Esophagus squamous epithelium (tissue), 5 donors: Measurements from ENCODE around the gene RABEP1. TPM values are rescaled to one million over a fixed set of nuclear protein-coding genes. Genes with fewer than 3 reads are reported as not detected.
"Not testable (repeated sequence)": the region's sequence is repeated elsewhere in the genome, so short reads cannot be mapped to it uniquely, and the experiment has no call there.

Source experiments
- DNase-seq: peaks from one replicate; lab custom pipeline; 2025; lab: John Stamatoyannopoulos, UW
- H3K27ac ChIP-seq, 4 donors: fragments of 200-600 bp; sonication (generic); one replicate each; pipeline ENCODE4 v1.5.1; 2016 to 2019; ENCODE audit warnings: mild to moderate bottlenecking in 1 of 4
- H3K27me3 ChIP-seq, 4 donors: fragments of 200-600 bp; sonication (generic); 1 replicate in 3 of 4; 2 replicates in 1 of 4; pipeline versions ENCODE4 v1.5.1 to v1.6.0; 2017 to 2021; ENCODE audit warnings: antibody characterized with exemption in 1 of 4
- H3K36me3 ChIP-seq, 3 donors: fragments of 200-600 bp; sonication (generic); one replicate each; pipeline ENCODE4 v1.5.1; 2016 to 2019
- H3K4me1 ChIP-seq, 3 donors: fragments of 200-600 bp; sonication (generic); one replicate each; pipeline ENCODE4 v1.5.1; 2017 to 2019
- H3K4me3 ChIP-seq, 4 donors: fragments of 200-600 bp; sonication (generic); 1 replicate in 3 of 4; 2 replicates in 1 of 4; pipeline ENCODE4 v1.5.1; 2016 to 2019; ENCODE audit warnings: mild to moderate bottlenecking in 2 of 4, moderate library complexity in 1 of 4
- H3K9me3 ChIP-seq, 3 donors: fragments of 200-600 bp; sonication (generic); one replicate each; pipeline ENCODE4 v1.5.1; 2016 to 2019
- POLR2A ChIP-seq, 4 donors: fragments of 450-650 bp; IDR thresholded peaks; one replicate each; pipeline ENCODE4 v1.6.1; 2017; ENCODE audit warnings: antibody characterized with exemption in 4 of 4, mild to moderate bottlenecking in 4 of 4, moderate library complexity in 3 of 4
- WGBS, 2 donors: methylation state at CpG; one replicate each; pipeline ENCODE4 v1.1.5; 2018; 5-methylcytosine and 5-hydroxymethylcytosine counted together
- intact Hi-C: fragments of 100-400 bp; cut with DNase I; formaldehyde crosslinking; loops from one replicate; pipeline ENCODE4 v1.15.0; 2022
- total RNA-seq, 4 donors: library from RNA; depleted of rRNA; stranded (reverse); fragments of >200 nt; gene quantifications; one replicate each; pipeline ENCODE4 v1.1.0, GENCODE V29; 2016
- TF ChIP-seq, protein P1 (sequence below), 6 experiments: fragments of 450-650 bp in 4 of 6; fragments of 200-600 bp in 2 of 6; sonication (generic) in 2 of 6; IDR thresholded peaks; one replicate each; pipeline ENCODE4 v1.5.1; 2016 to 2019; ENCODE audit warnings: antibody characterized with exemption in 6 of 6, mild to moderate bottlenecking in 4 of 6, moderate library complexity in 4 of 6
- donor health status: DM: yes; HTN: yes; CAD: no.

RABEP1 gene
- total RNA-seq, 4 donors from 2014 or later: 9.9 to 33.2 (median 23.3) TPM

DNA sequence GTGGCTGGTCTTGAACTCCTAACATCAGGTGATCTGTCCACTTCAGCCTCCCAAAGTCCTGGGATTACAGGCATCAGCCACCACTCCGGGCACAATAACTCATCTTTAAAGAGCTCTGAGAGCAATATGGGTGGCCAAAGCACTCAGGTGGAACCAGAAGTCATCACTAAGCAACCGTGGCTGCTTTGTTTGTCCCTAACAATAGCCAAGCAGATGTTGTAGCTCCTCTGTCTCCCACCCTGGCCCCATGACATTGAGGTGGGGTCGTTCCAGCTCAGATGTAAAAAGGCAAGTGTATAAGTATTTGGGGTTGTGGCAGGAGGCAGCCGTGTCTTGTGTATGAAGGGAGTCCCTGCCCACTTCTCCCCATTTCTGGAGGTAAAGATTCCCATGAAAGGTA is 43.8 kb upstream of the RABEP1 start:
- Histone ChIP-seq H3K36me3 (peaks cover 0 to 9% (median 0%) of the 10 kb centered on the region in 3 donors), H3K27me3 (no peaks in the 10 kb centered on the region), H3K4me3 (no peak overlapping the region), H3K9me3 (peaks cover 0 to 13% (median 3%) of the 10 kb centered on the region in 3 donors), H3K27ac (no peak overlapping the region), H3K4me1 (peaks cover 0 to 9% (median 0%) of the 10 kb centered on the region in 3 donors)
- 36 to 50% methylated on average over 2 to 3 of the region's 4 CpGs for WGBS, 2 donors
- TF ChIP-seq, protein P1, sequence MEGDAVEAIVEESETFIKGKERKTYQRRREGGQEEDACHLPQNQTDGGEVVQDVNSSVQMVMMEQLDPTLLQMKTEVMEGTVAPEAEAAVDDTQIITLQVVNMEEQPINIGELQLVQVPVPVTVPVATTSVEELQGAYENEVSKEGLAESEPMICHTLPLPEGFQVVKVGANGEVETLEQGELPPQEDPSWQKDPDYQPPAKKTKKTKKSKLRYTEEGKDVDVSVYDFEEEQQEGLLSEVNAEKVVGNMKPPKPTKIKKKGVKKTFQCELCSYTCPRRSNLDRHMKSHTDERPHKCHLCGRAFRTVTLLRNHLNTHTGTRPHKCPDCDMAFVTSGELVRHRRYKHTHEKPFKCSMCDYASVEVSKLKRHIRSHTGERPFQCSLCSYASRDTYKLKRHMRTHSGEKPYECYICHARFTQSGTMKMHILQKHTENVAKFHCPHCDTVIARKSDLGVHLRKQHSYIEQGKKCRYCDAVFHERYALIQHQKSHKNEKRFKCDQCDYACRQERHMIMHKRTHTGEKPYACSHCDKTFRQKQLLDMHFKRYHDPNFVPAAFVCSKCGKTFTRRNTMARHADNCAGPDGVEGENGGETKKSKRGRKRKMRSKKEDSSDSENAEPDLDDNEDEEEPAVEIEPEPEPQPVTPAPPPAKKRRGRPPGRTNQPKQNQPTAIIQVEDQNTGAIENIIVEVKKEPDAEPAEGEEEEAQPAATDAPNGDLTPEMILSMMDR (IDR thresholded peaks at IDR 0.05): no peak
- TF ChIP-seq POLR2A (IDR thresholded peaks at IDR 0.05): no peak
- intact Hi-C loops: no loop called here
- no peak for DNase-seq

DNA sequence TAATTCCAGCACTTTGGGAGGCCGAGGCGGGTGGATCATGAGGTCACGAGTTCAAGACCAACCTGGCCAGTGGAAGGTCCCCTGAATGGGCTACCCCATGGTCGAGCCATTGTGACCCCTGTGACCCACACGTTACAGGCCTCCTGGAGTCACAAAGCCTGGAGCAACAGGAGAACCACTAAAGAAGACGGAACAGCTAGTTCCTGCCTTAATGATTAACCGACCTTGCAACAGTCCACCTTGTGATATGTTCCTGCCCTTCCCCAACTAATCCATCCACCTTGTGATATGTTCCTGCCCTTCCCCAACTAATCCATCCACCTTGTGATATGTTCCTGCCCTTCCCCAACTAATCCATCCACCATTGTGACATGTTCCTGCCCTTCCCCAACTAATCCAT is 42.3 kb upstream of the RABEP1 start:
- Histone ChIP-seq H3K27ac (peak overlapping the region; percentile 43 to 75 (median 58)), H3K9me3 (peaks cover 0 to 13% (median 3%) of the 10 kb centered on the region in 3 donors)
- H3K4me1 ChIP-seq, DNase-seq, H3K27me3 ChIP-seq, H3K4me3 ChIP-seq, intact Hi-C loops, H3K36me3 ChIP-seq: not testable (repeated sequence)
- 78 to 80% methylated on average over 4 to 5 of the region's 7 CpGs for WGBS, 2 donors

DNA sequence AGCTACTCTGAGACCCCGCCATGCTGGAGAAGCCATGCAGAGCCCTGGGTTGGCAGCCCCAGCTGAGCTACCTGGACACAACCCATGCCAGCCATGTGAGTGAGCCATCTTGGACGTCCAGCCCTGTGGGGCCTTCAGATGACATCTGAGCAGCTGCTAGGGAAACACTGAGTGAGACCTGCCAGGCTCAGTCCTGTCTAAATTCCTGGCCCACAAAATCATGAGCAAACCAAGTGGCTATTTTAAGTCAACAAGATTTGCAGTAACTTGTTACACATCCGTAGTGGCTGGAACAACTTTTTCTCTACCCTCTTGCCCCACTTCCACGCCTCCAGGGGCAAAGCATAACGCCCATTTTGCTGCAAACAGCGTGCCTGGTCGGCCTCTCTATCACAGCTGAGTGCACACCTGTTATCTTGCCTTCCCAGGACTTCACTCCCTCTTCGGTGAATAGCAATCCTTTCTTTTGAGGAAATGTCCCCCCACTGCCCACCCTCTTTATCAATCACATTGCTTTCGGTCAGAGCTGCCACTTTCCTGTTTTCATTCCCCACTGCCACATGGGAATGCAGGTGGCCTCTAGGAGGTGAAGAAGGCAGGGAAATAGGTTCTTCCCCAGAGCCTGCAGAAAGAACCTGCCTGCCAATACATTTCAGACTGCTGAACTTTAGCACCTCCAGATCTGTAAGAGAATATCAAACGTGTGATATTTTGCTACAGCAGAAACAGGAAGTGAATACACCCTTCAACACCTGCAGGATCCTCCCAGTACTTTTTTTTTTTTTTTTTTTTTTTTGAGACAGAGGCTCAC is 40.0 kb upstream of the RABEP1 start:
- no peak for DNase-seq

DNA sequence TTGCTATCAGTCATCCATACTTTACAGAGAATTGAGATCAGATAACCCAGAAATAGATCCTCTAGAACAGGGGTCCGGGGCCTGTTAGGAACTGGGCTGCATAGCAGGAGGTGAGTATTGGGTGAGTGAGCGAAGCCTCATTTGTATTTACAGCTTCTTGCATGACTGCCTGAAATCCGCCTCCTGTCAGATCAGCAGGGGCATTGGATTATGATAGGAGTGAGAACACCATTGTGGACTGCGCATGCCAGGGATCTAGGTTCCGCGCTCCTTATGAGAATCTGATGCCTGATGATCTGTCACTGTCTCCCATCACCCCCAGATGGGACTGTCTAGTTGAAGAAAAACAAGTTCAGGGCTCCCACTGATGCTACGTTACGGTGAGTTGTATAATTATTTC is 34.5 kb upstream of the RABEP1 start:
- H3K36me3 ChIP-seq: no peaks in the 10 kb centered on the region
- DNase-seq: no peak
- H3K4me3 ChIP-seq: no peak overlapping the region
- no peak for TF ChIP-seq POLR2A (IDR thresholded peaks at IDR 0.05)
- TF ChIP-seq, protein P1 (IDR thresholded peaks at IDR 0.05): no peak
- H3K9me3 ChIP-seq: no peaks in the 10 kb centered on the region
- H3K27me3 ChIP-seq: peaks cover 0 to 4% (median 0%) of the 10 kb centered on the region in 4 donors
- H3K4me1 ChIP-seq: no peaks in the 10 kb centered on the region
- intact Hi-C loops: no loop called here
- WGBS, 2 donors: 87 to 88% methylated on average over 8 of the region's 8 CpGs
- no peak overlapping the region for H3K27ac ChIP-seq

More for the DNA sequence above, 40.0 kb upstream of the RABEP1 start:
- Histone ChIP-seq H3K27ac (peak overlapping the region in 3 of 4 donors; percentile 65 to 75 (median 74)), H3K27me3 (no peaks in the 10 kb centered on the region), H3K4me1 (peaks cover 0 to 9% (median 0%) of the 10 kb centered on the region in 3 donors), H3K9me3 (peaks cover 0 to 13% (median 3%) of the 10 kb centered on the region in 3 donors), H3K4me3 (no peak overlapping the region), H3K36me3 (no peaks in the 10 kb centered on the region)
- intact Hi-C loops: no loop called here
- WGBS, 2 donors: 17 to 34% methylated on average over 9 of the region's 10 CpGs
- TF ChIP-seq POLR2A (IDR thresholded peaks at IDR 0.05): no peak
- TF ChIP-seq, protein P1 (IDR thresholded peaks at IDR 0.05): peak in 1 of 6 experiments; percentile 6

DNA sequence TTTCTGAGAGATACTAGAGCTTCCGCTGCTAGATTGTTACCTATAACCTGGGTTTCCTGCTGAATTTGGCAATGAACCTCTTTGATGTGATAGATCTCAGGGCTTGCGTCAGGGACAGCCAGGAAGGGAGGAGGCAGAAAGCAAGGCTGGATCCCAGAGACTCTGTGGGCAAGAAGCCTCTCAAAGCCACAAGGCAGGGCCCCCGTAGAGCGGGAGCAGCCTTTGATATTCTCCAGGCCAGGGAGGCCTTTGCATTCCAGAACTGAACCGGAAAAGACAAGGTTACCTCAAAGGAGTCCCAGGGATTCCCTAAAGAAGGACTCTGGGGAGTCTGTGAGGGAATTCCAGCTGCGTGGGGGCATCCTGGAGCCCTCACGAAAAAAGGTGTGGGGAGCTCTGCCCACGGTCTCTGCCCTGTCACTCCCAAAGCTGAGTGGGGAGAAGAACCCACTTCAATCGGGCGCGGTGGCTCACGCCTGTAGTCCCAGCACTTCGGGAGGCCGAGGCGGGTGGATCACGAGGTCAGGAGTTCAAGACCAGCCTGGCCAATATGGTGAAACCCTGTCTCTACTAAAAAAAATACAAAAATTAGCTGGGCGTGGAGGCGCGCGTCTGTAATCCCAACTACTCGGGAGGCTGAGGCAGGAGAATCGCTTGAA is 33.1 kb upstream of the RABEP1 start:
- Histone ChIP-seq H3K27me3 (peaks cover 0 to 4% (median 0%) of the 10 kb centered on the region in 4 donors), H3K36me3 (no peaks in the 10 kb centered on the region), H3K4me1 (no peaks in the 10 kb centered on the region), H3K27ac (no peak overlapping the region), H3K4me3 (no peak overlapping the region), H3K9me3 (no peaks in the 10 kb centered on the region)
- intact Hi-C loops: no loop called here
- WGBS, 2 donors: 72 to 73% methylated on average over 20 to 22 of the region's 22 CpGs
- no peak for TF ChIP-seq POLR2A (IDR thresholded peaks at IDR 0.05)
- TF ChIP-seq, protein P1 (IDR thresholded peaks at IDR 0.05): no peak
- no peak for DNase-seq
